HEK293 (cell line): ENCODE measurements around the gene IDUA.

ENCODE experiments used
- PATZ1 ChIP-seq: fragments of 450-650 bp; formaldehyde crosslinking; IDR thresholded peaks from 2 replicates; pipeline ENCODE4 v1.5.1; 2016; ENCODE audit warnings: missing biosample characterization, missing genetic modification characterization
- REST ChIP-seq: fragments of 450-650 bp; formaldehyde crosslinking; IDR thresholded peaks from 2 replicates; pipeline ENCODE4 v1.5.1; 2016; ENCODE audit warnings: missing biosample characterization, missing genetic modification characterization
- YY2 ChIP-seq: fragments of 450-650 bp; formaldehyde crosslinking; IDR thresholded peaks from 2 replicates; pipeline ENCODE4 v1.5.1; 2016; ENCODE audit warnings: missing biosample characterization, missing genetic modification characterization
- ZNF157 ChIP-seq: fragments of 450-650 bp; formaldehyde crosslinking; IDR thresholded peaks from 2 replicates; pipeline ENCODE4 v1.5.1; 2016; ENCODE audit warnings: missing biosample characterization, missing genetic modification characterization
- ZNF704 ChIP-seq: fragments of 450-650 bp; formaldehyde crosslinking; IDR thresholded peaks from 2 replicates; pipeline ENCODE4 v1.5.1; 2016; ENCODE audit warnings: missing biosample characterization, missing genetic modification characterization
- TF ChIP-seq, protein P1 (sequence below): sonication (generic); formaldehyde crosslinking; IDR thresholded peaks from 2 replicates; pipeline ENCODE4 v1.8.1; 2022; ENCODE audit warnings: mild to moderate bottlenecking, moderate library complexity, missing genetic modification reagents

DNA sequence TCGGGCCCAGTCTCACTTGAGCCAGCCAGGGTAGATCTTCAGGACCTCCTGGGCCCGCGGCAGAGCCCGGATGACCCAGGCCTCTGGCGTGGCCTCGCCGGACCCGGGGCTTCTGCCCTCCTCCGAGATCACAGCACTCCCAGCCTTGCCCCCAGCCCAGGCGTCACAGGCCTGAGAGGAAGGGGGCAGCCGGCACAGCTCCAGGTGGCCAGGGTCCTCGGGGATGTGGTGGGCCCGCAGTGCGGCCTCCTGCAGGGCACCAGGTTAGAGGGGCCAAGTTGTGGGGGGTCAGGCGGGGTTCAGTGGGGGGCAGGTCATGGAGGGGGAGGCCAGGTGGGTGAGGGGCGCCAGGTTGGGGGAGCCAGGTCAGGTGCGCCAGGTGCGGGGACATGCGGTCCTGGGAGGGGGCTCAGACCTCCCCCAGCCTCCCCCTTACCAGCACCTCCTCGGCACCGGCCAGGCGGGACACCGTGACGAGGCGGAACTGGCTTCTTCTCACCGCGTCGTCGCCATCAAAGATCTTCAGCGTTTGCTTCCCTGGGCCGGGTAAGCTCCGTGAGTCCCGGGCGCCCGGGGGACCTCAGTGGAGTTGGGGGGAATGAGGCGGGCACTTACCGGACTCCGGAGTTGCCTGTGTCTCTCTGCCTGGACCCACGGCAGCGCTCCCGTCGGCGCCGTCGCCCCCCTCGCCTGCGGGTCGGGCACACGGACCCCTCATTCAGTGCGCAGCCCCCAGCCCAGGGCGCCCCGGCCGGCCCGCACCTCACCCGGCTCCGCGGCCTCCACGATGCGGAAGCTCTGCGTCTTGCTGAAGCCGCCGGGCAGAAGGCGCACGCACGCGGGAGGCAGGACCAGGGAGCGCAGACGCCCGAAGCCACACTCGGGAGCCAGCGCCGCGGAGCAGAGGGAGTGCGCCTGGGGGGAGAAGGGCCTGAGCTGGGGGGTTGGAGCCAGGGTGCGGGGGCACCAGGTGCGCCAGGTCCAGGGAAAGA, 19.4 kb upstream of the IDUA start:
- TF ChIP-seq ZNF157 (tag by site-specific recombination) (no peak), ZNF704 (tag by site-specific recombination) (no peak), REST (no peak), PATZ1 (no peak), YY2 (no peak)
- TF ChIP-seq, protein P1, sequence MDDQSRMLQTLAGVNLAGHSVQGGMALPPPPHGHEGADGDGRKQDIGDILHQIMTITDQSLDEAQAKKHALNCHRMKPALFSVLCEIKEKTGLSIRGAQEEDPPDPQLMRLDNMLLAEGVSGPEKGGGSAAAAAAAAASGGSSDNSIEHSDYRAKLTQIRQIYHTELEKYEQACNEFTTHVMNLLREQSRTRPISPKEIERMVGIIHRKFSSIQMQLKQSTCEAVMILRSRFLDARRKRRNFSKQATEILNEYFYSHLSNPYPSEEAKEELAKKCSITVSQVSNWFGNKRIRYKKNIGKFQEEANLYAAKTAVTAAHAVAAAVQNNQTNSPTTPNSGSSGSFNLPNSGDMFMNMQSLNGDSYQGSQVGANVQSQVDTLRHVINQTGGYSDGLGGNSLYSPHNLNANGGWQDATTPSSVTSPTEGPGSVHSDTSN (CRISPR knock-in tag) = no peak
